ENCODE data around the gene IL20. TPM values are rescaled to one million over a fixed set of nuclear protein-coding genes. Genes with fewer than 3 reads are reported as not detected.

Gene IL20
- total RNA-seq, 1 donor, result not detected

DNA sequence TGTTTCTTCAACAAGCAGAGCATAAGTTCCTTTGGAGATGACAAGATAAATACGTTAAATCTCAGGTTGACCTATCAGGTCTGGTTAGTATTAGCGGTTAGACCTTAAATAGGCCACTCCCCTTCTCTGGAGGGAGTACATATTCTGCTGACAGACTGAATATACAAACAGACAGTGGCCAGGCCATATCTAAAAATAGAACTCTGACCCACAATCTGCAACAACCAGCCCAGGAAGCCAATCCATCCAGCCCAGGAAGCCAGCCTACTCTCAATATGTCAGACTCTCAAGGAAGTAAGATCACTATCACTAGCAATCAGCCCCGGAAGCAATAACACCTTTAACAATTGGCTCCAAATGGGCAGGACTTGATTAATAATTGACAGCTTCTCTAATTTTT lies 6.7 kb downstream of the IL20 start:
- no peaks in the 10 kb centered on the region for H3K27me3 ChIP-seq (ENCODE audit: insufficient read depth, low read length)
- TF ChIP-seq, protein P1, sequence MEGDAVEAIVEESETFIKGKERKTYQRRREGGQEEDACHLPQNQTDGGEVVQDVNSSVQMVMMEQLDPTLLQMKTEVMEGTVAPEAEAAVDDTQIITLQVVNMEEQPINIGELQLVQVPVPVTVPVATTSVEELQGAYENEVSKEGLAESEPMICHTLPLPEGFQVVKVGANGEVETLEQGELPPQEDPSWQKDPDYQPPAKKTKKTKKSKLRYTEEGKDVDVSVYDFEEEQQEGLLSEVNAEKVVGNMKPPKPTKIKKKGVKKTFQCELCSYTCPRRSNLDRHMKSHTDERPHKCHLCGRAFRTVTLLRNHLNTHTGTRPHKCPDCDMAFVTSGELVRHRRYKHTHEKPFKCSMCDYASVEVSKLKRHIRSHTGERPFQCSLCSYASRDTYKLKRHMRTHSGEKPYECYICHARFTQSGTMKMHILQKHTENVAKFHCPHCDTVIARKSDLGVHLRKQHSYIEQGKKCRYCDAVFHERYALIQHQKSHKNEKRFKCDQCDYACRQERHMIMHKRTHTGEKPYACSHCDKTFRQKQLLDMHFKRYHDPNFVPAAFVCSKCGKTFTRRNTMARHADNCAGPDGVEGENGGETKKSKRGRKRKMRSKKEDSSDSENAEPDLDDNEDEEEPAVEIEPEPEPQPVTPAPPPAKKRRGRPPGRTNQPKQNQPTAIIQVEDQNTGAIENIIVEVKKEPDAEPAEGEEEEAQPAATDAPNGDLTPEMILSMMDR (IDR thresholded peaks at IDR 0.05; ENCODE audit: extremely low read depth, low read depth, low read length), result no peak

DNA sequence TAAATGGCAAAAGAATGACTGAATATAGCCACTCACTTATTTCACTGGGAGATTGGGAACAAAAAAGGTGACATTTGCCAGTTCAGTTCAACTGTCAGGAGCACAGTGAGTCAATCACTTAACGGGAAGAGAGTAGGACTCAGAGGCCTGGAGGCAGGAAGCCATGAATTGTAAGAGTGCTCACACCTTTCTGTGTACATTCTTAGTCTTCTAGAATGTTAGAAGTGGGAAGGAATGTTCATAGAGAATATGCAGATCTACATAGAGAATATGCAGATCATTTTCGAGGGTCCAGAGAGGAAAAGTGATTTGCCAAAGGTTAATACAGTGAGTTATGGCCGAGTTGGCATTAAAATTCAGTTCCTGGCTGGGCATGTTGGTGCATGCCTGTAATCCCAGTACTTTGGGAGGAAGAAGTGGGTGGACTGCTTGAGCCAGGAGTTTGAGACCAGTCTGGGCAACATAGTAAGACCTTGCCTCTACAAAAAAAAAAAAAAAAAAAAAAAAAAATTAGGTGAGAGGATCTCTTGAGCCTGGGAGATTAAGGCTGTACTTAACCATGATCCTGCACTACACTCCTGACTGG lies 8.3 kb downstream of the IL20 start:
- no peak for DNase-seq (ENCODE audit: insufficient read length, low spot score, missing footprints)
- Histone ChIP-seq H2AFZ (ENCODE audit: low read length) (peak overlapping the region; percentile 13), H4K20me1 (ENCODE audit: insufficient read depth, low read length) (no peaks in the 10 kb centered on the region), H3K79me2 (ENCODE audit: insufficient read depth, low read length) (no peaks in the 10 kb centered on the region), H3K36me3 (ENCODE audit: insufficient read depth, low read length) (no peaks in the 10 kb centered on the region), H3K9me3 (ENCODE audit: low read depth, low read length) (peaks cover 5% of the 10 kb centered on the region), H3K27me3 (ENCODE audit: insufficient read depth, low read length) (no peaks in the 10 kb centered on the region), H3K27ac (ENCODE audit: low read depth, low read length) (no peak overlapping the region), H3K4me3 (ENCODE audit: insufficient read depth, low read length) (no peak overlapping the region), H3K4me1 (ENCODE audit: insufficient read depth, low read length) (no peaks in the 10 kb centered on the region), H3K4me2 (ENCODE audit: insufficient read depth, low read length) (no peak overlapping the region)
- TF ChIP-seq, protein P1 (IDR thresholded peaks at IDR 0.05; ENCODE audit: extremely low read depth, low read depth, low read length), result no peak

More for the DNA sequence above, 6.7 kb downstream of the IL20 start:
- H3K4me1 ChIP-seq (ENCODE audit: insufficient read depth, low read length), result no peaks in the 10 kb centered on the region
- no peak for DNase-seq (ENCODE audit: insufficient read length, low spot score, missing footprints)
- H3K9me3 ChIP-seq (ENCODE audit: low read depth, low read length), result no peaks in the 10 kb centered on the region
- no peak overlapping the region for H3K4me3 ChIP-seq (ENCODE audit: insufficient read depth, low read length)
- no peak overlapping the region for H3K27ac ChIP-seq (ENCODE audit: low read depth, low read length)
- no peak overlapping the region for H3K4me2 ChIP-seq (ENCODE audit: insufficient read depth, low read length)
- H4K20me1 ChIP-seq (ENCODE audit: insufficient read depth, low read length), result no peaks in the 10 kb centered on the region
- no peaks in the 10 kb centered on the region for H3K79me2 ChIP-seq (ENCODE audit: insufficient read depth, low read length)
- no peaks in the 10 kb centered on the region for H3K36me3 ChIP-seq (ENCODE audit: insufficient read depth, low read length)
- H2AFZ ChIP-seq (ENCODE audit: low read length), result no peak overlapping the region

DNA sequence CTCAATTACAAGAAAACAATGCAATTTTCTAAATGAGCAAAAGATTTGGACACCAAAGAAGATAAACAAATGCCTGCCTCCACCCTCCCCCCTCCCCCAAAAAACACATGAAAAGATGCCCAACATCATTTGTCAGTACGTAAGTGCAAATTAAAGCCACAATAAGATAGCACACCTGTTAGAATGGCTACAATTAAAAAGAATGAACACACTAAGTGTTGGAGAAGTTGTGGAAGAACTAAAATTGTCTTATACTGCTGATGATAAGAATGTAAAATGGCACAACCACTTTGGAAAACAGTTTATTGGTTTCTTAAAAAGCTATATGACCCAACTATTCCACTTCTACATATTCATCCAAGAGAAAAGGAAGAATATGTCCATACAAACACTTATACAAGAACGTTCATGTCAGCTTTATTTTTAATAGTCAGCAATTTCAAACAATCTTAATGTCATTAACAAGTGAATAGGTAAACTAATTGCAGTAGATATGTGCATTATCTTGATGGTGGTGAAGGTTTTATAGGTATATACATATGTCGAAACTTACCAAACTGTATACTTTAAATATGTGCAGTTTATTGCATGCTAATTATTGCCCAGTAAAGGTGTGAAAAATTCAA lies 10.4 kb downstream of the IL20 start:
- TF ChIP-seq, protein P1 (IDR thresholded peaks at IDR 0.05; ENCODE audit: extremely low read depth, low read depth, low read length), result no peak
- H3K27me3 ChIP-seq (ENCODE audit: insufficient read depth, low read length), result no peaks in the 10 kb centered on the region
- H3K4me2 ChIP-seq (ENCODE audit: insufficient read depth, low read length), result no peak overlapping the region
- no peaks in the 10 kb centered on the region for H4K20me1 ChIP-seq (ENCODE audit: insufficient read depth, low read length)
- peaks cover 5% of the 10 kb centered on the region for H3K9me3 ChIP-seq (ENCODE audit: low read depth, low read length)
- H3K4me3 ChIP-seq (ENCODE audit: insufficient read depth, low read length), result no peak overlapping the region
- DNase-seq (ENCODE audit: insufficient read length, low spot score, missing footprints), result no peak
- H3K27ac ChIP-seq (ENCODE audit: low read depth, low read length), result no peak overlapping the region
- H3K79me2 ChIP-seq (ENCODE audit: insufficient read depth, low read length), result no peaks in the 10 kb centered on the region
- no peaks in the 10 kb centered on the region for H3K36me3 ChIP-seq (ENCODE audit: insufficient read depth, low read length)
- H2AFZ ChIP-seq (ENCODE audit: low read length), result no peak overlapping the region
- H3K4me1 ChIP-seq (ENCODE audit: insufficient read depth, low read length), result no peaks in the 10 kb centered on the region

DNA sequence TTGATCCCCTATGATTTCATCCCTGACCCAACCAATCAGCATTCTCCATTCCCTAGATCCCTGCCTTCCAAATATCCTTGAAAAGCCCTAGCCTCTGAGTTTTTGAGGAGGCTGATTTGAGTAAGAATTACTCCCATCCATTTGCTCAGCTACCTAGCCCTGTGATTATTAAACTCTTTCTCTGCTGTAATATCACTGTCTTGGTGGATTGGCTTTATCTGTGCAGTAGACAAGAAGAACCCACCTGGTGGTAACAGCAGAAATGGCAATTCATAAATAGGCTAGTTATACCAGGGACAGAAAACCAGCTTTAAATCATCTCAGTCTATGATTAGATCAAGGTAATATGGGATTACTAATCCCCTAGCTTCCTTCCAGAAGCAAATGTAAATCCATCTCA lies 13.0 kb downstream of the IL20 start:
- Histone ChIP-seq H3K4me1 (ENCODE audit: insufficient read depth, low read length) (no peaks in the 10 kb centered on the region), H3K4me2 (ENCODE audit: insufficient read depth, low read length) (no peak overlapping the region), H4K20me1 (ENCODE audit: insufficient read depth, low read length) (no peaks in the 10 kb centered on the region), H3K79me2 (ENCODE audit: insufficient read depth, low read length) (no peaks in the 10 kb centered on the region), H2AFZ (ENCODE audit: low read length) (no peak overlapping the region), H3K9me3 (ENCODE audit: low read depth, low read length) (peaks cover 5% of the 10 kb centered on the region), H3K27ac (ENCODE audit: low read depth, low read length) (no peak overlapping the region), H3K36me3 (ENCODE audit: insufficient read depth, low read length) (no peaks in the 10 kb centered on the region), H3K4me3 (ENCODE audit: insufficient read depth, low read length) (no peak overlapping the region), H3K27me3 (ENCODE audit: insufficient read depth, low read length) (no peaks in the 10 kb centered on the region)
- TF ChIP-seq, protein P1 (IDR thresholded peaks at IDR 0.05; ENCODE audit: extremely low read depth, low read depth, low read length), result no peak
- no peak for DNase-seq (ENCODE audit: insufficient read length, low spot score, missing footprints)

Measured in osteoblast (primary cell).